NCI-H460 (cell line): Measurements from ENCODE around the gene SMARCE1. TPM values are rescaled to one million over a fixed set of nuclear protein-coding genes. Genes with fewer than 3 reads are reported as not detected.
"Not testable (repeated sequence)": the region's sequence is repeated elsewhere in the genome, so short reads cannot be mapped to it uniquely, and the experiment has no call there.

Experiments
- DNase-seq: peaks from one replicate; pipeline ENCODE4 v3.0.0-alpha.2; 2016; ENCODE audit warnings: low read depth; ENCODE audit errors: extremely low read depth
- total RNA-seq: library from RNA; depleted of rRNA; stranded (reverse); fragments of >200 nt; shearing (Covaris generic); gene quantifications from 2 replicates; pipeline ENCODE4 v1.2.3, GENCODE V29; 2014; rRNA removed

The SMARCE1 gene
- total RNA-seq, 1 experiment from 2014 or later, result 107 TPM

DNA sequence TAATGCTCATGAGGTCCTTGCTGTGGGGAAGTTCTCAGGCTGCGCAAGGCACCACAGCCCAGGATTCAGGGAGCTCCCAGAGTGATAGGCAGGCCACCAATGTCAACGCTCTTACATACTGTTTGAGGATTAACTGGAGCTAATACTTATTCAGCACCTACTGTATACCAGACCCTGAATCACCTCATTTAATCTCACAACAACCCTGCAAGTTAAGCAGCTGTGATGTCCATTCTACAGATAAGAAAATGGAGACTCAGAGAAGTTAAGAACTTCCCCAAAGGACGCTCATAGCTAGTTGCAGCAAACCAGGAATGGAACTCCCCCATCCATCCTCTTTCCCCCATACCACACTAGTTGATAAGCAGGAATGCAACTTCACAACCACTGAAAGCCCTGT lies 56.9 kb downstream of the SMARCE1 start:
- no peak for DNase-seq

GRCh38 chr17:40588552-40588951 lies 59.1 kb downstream of the SMARCE1 start:
- DNase-seq, result no peak

DNA sequence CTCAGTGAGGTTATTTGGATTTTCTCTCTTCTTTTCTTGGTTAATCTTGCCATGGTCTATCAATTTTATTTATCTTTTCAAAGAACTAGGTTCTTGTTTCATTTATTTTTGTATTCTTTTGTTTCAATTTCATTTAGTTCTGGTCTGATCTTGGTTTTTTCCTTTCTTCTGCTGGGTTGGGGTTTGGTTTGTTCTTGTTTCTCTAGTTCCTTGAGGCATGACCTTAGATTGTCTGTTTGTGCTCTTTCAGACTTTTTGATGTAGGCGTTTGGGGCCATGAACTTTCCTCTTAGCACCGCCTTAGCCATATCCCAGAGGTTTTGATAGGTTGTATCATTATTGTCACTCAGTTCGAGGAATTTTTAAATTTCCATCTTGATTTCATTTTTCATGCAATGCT lies 61.4 kb downstream of the SMARCE1 start:
- DNase-seq, result not testable (repeated sequence)

GRCh38 chr17:40584950-40585349 lies 62.7 kb downstream of the SMARCE1 start:
- DNase-seq, result not testable (repeated sequence)

GRCh38 chr17:40582328-40582901 lies 65.2 kb downstream of the SMARCE1 start:
- no peak for DNase-seq

DNA sequence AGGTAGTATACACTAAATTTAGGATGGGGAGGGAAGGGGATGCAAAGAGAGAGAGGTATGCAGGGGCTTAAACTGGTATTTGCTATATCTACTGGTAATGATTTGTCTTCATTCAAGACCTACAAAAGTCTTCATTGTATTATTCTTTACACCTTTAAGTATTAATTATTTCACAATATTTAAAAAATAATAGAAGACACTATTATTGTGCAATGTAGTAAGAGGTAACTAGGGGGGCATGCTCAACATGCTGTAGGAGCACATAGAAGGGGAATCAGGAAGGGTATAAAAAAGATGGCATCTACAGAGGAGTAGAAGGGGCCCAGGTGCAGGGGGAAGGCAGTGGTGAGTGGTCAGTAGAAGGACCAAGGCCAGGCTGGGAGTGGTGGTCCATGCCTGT lies 67.5 kb downstream of the SMARCE1 start:
- DNase-seq, result no peak

DNA sequence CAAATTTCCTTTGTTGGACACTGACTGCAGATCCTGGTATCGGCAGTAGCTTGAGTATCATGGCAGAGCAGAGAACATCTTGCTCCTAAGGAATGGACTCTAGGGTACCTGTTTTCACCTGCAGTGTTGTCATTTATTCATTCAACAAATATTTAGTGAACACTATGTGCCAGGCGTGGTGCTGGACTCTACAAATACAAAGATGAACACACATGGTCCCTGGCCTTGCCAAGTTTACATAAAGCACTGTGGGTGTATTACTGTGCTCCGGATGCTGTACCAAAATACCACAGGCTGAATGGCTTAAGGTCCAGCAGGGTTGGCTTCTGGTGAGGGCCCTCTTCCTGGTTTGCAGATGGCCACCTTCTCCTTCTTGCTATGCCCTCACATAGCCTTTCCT lies 68.1 kb downstream of the SMARCE1 start:
- no peak for DNase-seq

DNA sequence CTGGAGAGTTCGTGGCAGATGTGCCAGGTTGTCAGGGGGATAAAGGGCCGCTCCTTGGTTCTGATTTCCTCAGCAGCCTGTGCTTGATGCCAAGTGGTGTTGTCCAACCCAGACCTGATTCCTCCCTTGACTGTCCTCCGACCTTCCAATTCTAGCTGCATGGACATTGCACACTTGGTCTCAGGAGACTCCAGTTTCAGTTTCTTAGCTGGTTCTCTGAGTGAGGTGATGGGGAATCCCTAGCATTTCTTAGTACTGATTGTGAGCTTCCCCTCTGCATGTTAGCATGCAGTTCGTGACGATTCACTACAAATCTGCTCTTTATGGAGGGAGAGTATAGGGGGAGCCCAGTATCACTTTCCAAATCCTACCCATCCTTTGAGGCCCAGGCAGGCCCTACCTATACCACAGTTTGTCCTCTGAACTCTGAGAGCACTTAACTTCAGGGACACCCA lies 70.0 kb downstream of the SMARCE1 start:
- no peak for DNase-seq

- no peak for DNase-seq
These were observed 71.4 kb downstream of the SMARCE1 start for GRCh38 chr17:40576113-40576740.

Other genes starting within 250 kb of the SMARCE1 start
- 272 and 315 TPM in 2 replicates for gene TOP2A, start 229.9 kb downstream of the SMARCE1 start, total RNA-seq
- 7.2 and 10.8 TPM in 2 replicates for gene IGFBP4, start 204.4 kb downstream of the SMARCE1 start, total RNA-seq
- gene TNS4, start 146.2 kb downstream of the SMARCE1 start, total RNA-seq, result 0.10 and 0.32 TPM in 2 replicates
- not detected in 2 replicates for gene CCR7, start 82.3 kb downstream of the SMARCE1 start, total RNA-seq
- not detected in 2 replicates for gene KRT222, start 17.4 kb upstream of the SMARCE1 start, total RNA-seq
- not detected in 2 replicates for gene KRT24, start 55.9 kb upstream of the SMARCE1 start, total RNA-seq
- not detected in 2 replicates for gene KRT25, start 107.5 kb upstream of the SMARCE1 start, total RNA-seq
- not detected in 2 replicates for gene KRT26, start 124.4 kb upstream of the SMARCE1 start, total RNA-seq
- gene KRT27, start 134.7 kb upstream of the SMARCE1 start, total RNA-seq, result not detected in 2 replicates
- gene KRT28, start 152.1 kb upstream of the SMARCE1 start, total RNA-seq, result not detected in 2 replicates
- gene KRT10, start 174.8 kb upstream of the SMARCE1 start, total RNA-seq, result 36.8 and 38.4 TPM in 2 replicates
- not detected in 2 replicates for gene KRT12, start 219.4 kb upstream of the SMARCE1 start, total RNA-seq
- not detected in 2 replicates for gene KRT20, start 237.4 kb upstream of the SMARCE1 start, total RNA-seq